T-helper 2 cell treated with Interferon-gamma antibody and Interleukin-4, amounts not matched to agents 5 μg/mL and 100 μg/mL, for 36 hours (primary cell): ENCODE results near the gene MAP3K4.

Experiments used
- DNase-seq: peaks from one replicate; pipeline ENCODE4 v3.0.0; 2021; ENCODE audit warnings: low spot score
- H3K27ac Mint-ChIP-seq: one replicate; pipeline ENCODE4 v1.8.0; 2021; ENCODE audit warnings: mild to moderate bottlenecking, mixed read lengths
- H3K27me3 Mint-ChIP-seq: one replicate; pipeline ENCODE4 v1.8.0; 2021; ENCODE audit warnings: low read depth, mixed read lengths
- H3K36me3 Mint-ChIP-seq: one replicate; pipeline ENCODE4 v1.8.0; 2021; ENCODE audit warnings: low read depth, mixed read lengths
- H3K4me1 Mint-ChIP-seq: one replicate; pipeline ENCODE4 v1.8.0; 2021; ENCODE audit warnings: low read depth, mixed read lengths
- H3K4me3 Mint-ChIP-seq: one replicate; pipeline ENCODE4 v1.8.0; 2022; ENCODE audit warnings: mild to moderate bottlenecking, moderate library complexity, mixed read lengths
- H3K9me3 Mint-ChIP-seq: one replicate; pipeline ENCODE4 v1.8.0; 2021; ENCODE audit warnings: mixed read lengths

The MAP3K4 gene

GRCh38 chr6:161000632-161001031, 9.1 kb downstream of the MAP3K4 start:
- no peak for DNase-seq
- Mint-ChIP-seq H3K4me1 (no peaks in the 10 kb centered on the region), H3K9me3 (no peaks in the 10 kb centered on the region), H3K36me3 (no peaks in the 10 kb centered on the region), H3K27me3 (no peaks in the 10 kb centered on the region), H3K27ac (no peak overlapping the region), H3K4me3 (no peak overlapping the region)

- Mint-ChIP-seq H3K27ac (no peak overlapping the region), H3K27me3 (no peaks in the 10 kb centered on the region), H3K4me3 (no peak overlapping the region), H3K36me3 (no peaks in the 10 kb centered on the region), H3K9me3 (no peaks in the 10 kb centered on the region), H3K4me1 (no peaks in the 10 kb centered on the region)
- no peak for DNase-seq
Measured at GRCh38 chr6:161001421-161001820, 9.9 kb downstream of the MAP3K4 start.

- DNase-seq, result no peak
- no peaks in the 10 kb centered on the region for H3K9me3 Mint-ChIP-seq
- H3K4me1 Mint-ChIP-seq, result no peaks in the 10 kb centered on the region
- H3K36me3 Mint-ChIP-seq, result no peaks in the 10 kb centered on the region
- H3K4me3 Mint-ChIP-seq, result no peak overlapping the region
- no peaks in the 10 kb centered on the region for H3K27me3 Mint-ChIP-seq
- H3K27ac Mint-ChIP-seq, result no peak overlapping the region
Measured at GRCh38 chr6:161003336-161003735, 11.8 kb downstream of the MAP3K4 start.

GRCh38 chr6:161008245-161008644, 16.7 kb downstream of the MAP3K4 start:
- Mint-ChIP-seq H3K27me3 (no peaks in the 10 kb centered on the region), H3K36me3 (no peaks in the 10 kb centered on the region), H3K4me3 (no peak overlapping the region), H3K27ac (no peak overlapping the region), H3K9me3 (no peaks in the 10 kb centered on the region), H3K4me1 (no peaks in the 10 kb centered on the region)
- no peak for DNase-seq

- Mint-ChIP-seq H3K4me1 (no peaks in the 10 kb centered on the region), H3K4me3 (no peak overlapping the region), H3K27me3 (no peaks in the 10 kb centered on the region), H3K27ac (no peak overlapping the region), H3K36me3 (no peaks in the 10 kb centered on the region), H3K9me3 (no peaks in the 10 kb centered on the region)
- DNase-seq, result no peak
Measured at GRCh38 chr6:161009991-161010390, 18.4 kb downstream of the MAP3K4 start.

GRCh38 chr6:161010418-161010817, 18.8 kb downstream of the MAP3K4 start:
- no peak overlapping the region for H3K4me3 Mint-ChIP-seq
- no peaks in the 10 kb centered on the region for H3K9me3 Mint-ChIP-seq
- no peak for DNase-seq
- peaks cover 2% of the 10 kb centered on the region for H3K36me3 Mint-ChIP-seq
- no peak overlapping the region for H3K27ac Mint-ChIP-seq
- no peaks in the 10 kb centered on the region for H3K4me1 Mint-ChIP-seq
- H3K27me3 Mint-ChIP-seq, result no peaks in the 10 kb centered on the region

- H3K4me1 Mint-ChIP-seq, result no peaks in the 10 kb centered on the region
- DNase-seq, result no peak
- peaks cover 2% of the 10 kb centered on the region for H3K36me3 Mint-ChIP-seq
- H3K27ac Mint-ChIP-seq, result no peak overlapping the region
- no peak overlapping the region for H3K4me3 Mint-ChIP-seq
- no peaks in the 10 kb centered on the region for H3K27me3 Mint-ChIP-seq
- no peaks in the 10 kb centered on the region for H3K9me3 Mint-ChIP-seq
Measured at GRCh38 chr6:161011492-161012480, 20.2 kb downstream of the MAP3K4 start.

- H3K27me3 Mint-ChIP-seq, result no peaks in the 10 kb centered on the region
- DNase-seq, result no peak
- H3K36me3 Mint-ChIP-seq, result peaks cover 2% of the 10 kb centered on the region
- no peak overlapping the region for H3K27ac Mint-ChIP-seq
- H3K4me3 Mint-ChIP-seq, result no peak overlapping the region
- no peaks in the 10 kb centered on the region for H3K4me1 Mint-ChIP-seq
- no peaks in the 10 kb centered on the region for H3K9me3 Mint-ChIP-seq
Measured at GRCh38 chr6:161013695-161014094, 22.1 kb downstream of the MAP3K4 start.

GRCh38 chr6:161017766-161018564, 26.4 kb downstream of the MAP3K4 start:
- H3K4me3 Mint-ChIP-seq, result no peak overlapping the region
- H3K36me3 Mint-ChIP-seq, result peaks cover 5% of the 10 kb centered on the region
- no peaks in the 10 kb centered on the region for H3K9me3 Mint-ChIP-seq
- DNase-seq, result no peak
- H3K27ac Mint-ChIP-seq, result no peak overlapping the region
- H3K27me3 Mint-ChIP-seq, result no peaks in the 10 kb centered on the region
- H3K4me1 Mint-ChIP-seq, result no peaks in the 10 kb centered on the region

GRCh38 chr6:161019324-161019839, 27.8 kb downstream of the MAP3K4 start:
- Mint-ChIP-seq H3K4me1 (no peaks in the 10 kb centered on the region), H3K36me3 (peaks cover 5% of the 10 kb centered on the region), H3K4me3 (no peak overlapping the region), H3K27ac (no peak overlapping the region), H3K27me3 (no peaks in the 10 kb centered on the region), H3K9me3 (no peaks in the 10 kb centered on the region)
- no peak for DNase-seq

GRCh38 chr6:161021543-161021942, 30.0 kb downstream of the MAP3K4 start:
- Mint-ChIP-seq H3K4me3 (no peak overlapping the region), H3K27ac (no peak overlapping the region), H3K36me3 (peaks cover 5% of the 10 kb centered on the region), H3K27me3 (no peaks in the 10 kb centered on the region), H3K9me3 (no peaks in the 10 kb centered on the region), H3K4me1 (peaks cover 2% of the 10 kb centered on the region)
- DNase-seq, result no peak

- no peak overlapping the region for H3K27ac Mint-ChIP-seq
- no peak for DNase-seq
- H3K4me3 Mint-ChIP-seq, result no peak overlapping the region
- H3K27me3 Mint-ChIP-seq, result no peaks in the 10 kb centered on the region
- peaks cover 2% of the 10 kb centered on the region for H3K4me1 Mint-ChIP-seq
- peaks cover 5% of the 10 kb centered on the region for H3K36me3 Mint-ChIP-seq
- no peaks in the 10 kb centered on the region for H3K9me3 Mint-ChIP-seq
Measured at GRCh38 chr6:161021998-161022743, 30.6 kb downstream of the MAP3K4 start.

- Mint-ChIP-seq H3K27me3 (no peaks in the 10 kb centered on the region), H3K9me3 (no peaks in the 10 kb centered on the region), H3K36me3 (peaks cover 5% of the 10 kb centered on the region), H3K4me1 (peaks cover 2% of the 10 kb centered on the region), H3K27ac (no peak overlapping the region), H3K4me3 (no peak overlapping the region)
- DNase-seq, result no peak
Measured at GRCh38 chr6:161023316-161023715, 31.7 kb downstream of the MAP3K4 start.
